Left kidney (tissue), 1 donor: ENCODE data around the gene ATP5PO. TPM values are rescaled to one million over a fixed set of nuclear protein-coding genes. Genes with fewer than 3 reads are reported as not detected.

Experiments used
- polyA plus RNA-seq: library from polyadenylated mRNA; unstranded; fragments of 120-200 nt; gene quantifications from one replicate; pipeline ENCODE4 v1.2.1, GENCODE V29; 2013; ENCODE audit not compliant: insufficient read length

The ATP5PO gene
- polyA plus RNA-seq, 1 donor, result 346 TPM

Other genes starting within 250 kb of the ATP5PO start
- 126 TPM for gene MRPS6, start 157.8 kb upstream of the ATP5PO start, polyA plus RNA-seq
- gene SLC5A3, start 157.8 kb upstream of the ATP5PO start, polyA plus RNA-seq, result 43.7 TPM